SKM-1 treated with dmso at 0.1 percent for 144 hours (cell line): ENCODE results near the gene ATF5.

Source experiments
- DNase-seq: peaks from one replicate; lab custom pipeline; 2025; ENCODE audit not compliant: unreplicated experiment; lab: John Stamatoyannopoulos, UW

ATF5 gene

DNA sequence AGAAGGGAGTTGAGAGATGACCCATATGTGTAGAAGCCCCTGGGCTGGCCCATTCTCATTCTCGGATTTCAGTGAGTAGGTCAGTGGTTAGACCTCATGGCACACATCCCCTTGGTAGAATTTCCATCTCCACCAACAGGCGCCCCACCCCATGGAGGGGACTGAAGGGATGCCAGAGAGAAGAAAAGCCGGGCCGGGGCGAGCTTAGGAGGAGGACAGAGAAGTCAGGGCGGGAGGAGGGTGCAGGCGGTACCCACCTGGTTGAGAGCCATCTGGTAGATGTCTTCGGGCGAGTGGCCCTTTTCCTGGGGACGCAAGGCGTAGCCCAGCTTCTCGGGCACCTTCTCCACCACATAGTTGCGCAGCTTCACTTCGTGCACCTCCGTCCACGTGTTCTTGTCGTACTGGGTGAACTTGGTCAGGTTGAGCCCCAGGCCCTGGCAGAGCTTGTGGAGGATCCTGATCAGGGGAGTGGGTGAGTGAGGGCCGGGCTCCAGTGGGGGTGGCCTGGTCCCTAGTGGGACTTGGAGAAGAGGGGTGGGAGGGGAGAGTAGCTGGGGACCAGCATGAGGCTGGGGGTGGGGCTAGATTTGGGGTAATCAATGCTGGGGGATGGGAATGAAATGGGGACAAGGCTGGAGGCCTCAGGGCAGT lies 34.9 kb upstream of the ATF5 start:
- DNase-seq, result no peak

DNA sequence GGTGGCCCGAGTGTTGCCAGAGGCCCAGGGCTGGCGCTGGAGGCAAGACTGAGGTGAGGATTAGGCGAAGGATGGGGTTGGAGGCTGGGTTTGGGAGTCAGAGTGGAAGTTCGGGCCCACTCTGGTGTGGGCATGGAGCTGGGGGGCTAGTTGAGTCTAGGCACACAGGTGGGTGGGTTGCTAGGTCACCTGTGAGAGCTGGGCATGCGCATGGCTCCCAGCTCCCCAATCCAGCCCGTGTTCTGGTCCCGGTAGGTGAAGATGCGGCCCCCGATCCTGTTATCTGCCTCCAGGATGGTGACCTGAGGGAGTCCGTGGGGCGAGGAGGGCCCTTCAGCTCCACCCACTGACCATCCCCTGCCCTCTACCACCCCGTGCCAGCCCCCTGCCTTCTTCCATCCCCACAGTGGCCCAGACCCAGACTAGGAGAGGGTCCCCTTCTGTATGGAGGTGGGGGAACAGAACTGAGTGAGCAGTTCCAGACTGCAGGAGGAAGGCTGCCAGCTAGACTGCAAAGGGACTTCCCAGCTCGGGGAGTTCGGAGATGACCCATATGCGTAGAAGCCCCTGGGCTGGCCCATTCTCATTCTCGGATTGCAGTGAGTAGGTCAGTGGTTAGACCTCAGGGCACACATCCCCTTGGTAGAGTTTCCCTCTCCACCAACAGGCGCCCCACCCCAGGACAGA lies 34.0 kb upstream of the ATF5 start:
- no peak for DNase-seq

DNA sequence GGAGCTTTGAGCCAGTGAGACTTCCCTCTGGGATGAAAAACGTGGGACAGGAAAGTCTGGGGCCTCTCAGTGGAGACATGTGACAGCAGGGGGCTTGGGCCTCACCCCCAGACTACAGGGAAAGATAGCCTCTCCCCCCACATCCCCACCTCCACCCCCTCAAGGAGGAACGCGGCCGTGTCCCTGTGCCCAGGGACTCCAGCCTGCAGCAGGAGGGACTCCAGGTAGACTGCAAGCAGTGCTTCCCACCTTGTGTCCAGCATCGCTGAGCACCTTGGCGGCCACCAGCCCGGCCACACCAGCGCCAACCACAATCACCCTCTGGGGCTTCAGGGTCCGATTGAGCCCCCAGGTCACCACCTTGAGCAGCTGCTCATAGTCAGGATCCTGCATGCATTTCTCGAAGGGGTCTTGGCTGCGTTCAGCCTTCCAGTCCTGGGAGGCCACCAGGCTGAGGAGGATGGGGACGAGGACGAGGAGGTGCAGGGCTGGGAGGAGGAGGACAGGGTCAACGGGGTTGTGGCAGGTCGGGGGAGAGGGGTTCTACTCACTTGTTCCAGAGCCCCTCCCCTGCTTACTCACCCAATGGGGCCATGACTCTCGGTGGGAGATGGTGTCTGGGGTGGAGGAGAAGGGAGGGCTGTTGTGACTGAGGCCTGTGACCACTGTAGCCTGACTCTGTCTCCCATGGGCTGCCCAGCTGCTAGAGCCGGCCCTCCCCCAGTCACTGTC lies 33.3 kb upstream of the ATF5 start:
- DNase-seq, result no peak

DNA sequence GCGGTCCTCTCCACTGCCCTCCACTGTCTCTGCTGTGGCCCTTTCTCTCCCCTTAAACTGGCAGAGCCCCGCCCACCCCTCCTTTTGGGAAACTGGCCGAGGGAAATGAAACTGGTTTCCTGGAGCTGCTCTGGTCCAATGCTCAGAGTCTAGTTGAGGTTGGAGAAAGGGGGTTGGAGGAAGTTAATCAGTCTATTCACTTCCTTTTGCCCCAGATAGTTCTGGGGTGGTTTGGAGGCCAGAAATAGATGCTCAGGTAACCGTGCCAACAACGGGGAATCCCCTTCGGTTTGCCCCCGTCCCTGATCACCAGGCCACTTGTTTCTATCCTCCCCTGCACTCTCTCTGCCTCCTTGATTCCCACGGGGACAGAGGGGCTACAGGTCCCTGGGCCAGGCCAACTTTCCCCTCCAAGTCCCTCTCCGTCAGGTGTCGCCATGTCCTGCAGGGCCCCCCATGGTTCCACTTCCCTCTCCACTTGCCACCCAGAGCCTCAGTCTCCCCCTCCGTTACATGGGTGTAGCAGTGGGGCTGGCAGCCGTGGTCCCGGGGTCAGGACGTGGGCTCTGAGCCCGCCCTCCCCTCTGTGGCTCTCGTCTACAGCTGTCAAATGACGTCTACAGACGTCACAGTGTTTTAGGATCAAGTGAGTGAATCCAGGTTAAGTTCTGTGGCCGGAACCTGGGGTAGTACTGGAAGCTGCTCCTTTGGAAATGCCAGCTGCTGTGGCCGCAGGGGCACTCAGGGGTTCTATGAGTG lies 32.0 kb upstream of the ATF5 start, which contains the start of gene IL4I1:
IL4I1 (minus strand) TSS at position 25 of the 759 bp plus-strand sequence. CDS start 727 bp downstream, outside the sequence.
- peak; percentile 22 for DNase-seq

DNA sequence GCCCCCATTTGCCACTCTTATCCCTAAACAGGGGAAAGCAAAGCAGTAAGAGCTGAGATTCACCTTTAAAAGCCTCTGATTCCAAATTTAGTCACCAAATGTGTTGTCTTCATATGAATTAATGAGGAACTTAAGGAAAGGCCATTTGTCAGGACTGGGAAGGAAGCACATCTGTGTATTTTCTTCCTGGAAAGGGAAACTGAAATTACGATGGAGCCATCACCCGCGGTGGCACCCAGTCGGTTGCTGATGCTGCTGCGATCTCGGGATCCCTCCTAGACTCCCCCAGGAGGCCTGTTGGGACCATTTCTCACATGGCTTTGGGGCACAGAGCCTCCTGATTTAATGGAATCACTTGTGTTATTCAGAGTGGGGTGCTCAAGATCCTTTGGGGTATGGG lies 24.9 kb upstream of the ATF5 start:
- no peak for DNase-seq

DNA sequence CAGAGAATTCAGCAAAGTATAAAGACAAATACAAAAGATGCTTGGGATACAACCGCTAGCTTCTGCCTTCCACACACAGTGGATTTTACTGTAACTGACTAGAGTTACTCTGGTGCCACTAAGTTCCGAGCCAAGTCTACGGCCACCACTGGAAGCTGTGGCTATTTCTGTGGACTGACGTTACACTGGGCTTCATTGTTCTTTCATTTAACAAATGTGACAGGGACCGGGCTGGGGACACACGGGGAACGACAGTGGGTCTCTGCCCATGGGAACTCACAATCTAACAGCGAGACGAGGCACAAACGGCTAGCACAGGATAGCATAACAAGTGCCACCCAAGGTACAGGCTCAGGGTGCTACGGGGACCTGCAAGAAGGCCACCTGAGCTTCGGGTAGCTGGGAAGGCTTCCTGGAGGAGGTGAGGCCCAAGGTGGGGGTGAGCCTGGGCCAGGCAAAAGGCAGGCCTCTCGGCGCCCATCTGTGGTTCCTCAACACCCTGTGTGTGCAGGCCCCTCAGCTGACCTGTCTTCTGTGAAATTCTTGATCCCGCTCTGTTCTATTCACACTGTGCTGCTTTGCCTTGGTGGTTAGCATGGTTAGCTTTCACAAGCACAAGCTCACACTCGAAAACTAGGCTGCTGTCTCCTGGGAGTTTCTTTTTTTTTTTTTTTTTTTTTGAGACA lies 22.0 kb upstream of the ATF5 start:
- no peak for DNase-seq

DNA sequence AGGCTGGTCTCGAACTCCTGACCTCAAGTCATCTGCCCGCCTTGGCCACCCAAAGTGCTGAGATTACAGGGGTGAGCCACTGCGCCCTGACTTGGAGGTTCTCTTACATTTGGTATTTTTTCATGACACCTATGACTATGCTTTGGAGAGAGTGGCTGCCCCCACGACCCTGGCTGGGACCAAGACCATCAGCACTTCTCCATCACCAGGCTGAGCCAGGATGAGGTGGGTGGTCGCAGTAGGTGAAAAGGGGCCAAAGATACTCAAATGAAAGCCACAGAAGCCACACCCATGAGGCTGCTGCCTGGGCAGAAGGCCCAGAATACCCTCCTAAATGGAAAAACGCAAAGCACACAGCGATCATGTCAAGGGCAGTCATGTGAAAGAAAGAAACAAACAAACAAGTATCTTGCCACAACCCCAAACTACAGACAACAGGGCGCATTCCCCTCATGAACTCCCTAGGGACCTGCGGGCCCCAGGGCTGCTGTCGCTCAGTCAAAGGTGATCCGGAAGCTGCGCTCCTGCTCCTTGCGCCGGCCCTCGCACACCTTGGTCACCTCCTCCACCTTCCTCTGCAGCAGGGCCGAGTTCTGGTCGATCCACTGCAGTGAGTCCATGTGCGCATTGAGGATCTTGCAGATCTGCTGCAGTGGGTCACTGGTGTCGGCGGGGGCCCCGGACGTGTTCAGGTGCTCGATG lies 21.1 kb upstream of the ATF5 start:
- no peak for DNase-seq

DNA sequence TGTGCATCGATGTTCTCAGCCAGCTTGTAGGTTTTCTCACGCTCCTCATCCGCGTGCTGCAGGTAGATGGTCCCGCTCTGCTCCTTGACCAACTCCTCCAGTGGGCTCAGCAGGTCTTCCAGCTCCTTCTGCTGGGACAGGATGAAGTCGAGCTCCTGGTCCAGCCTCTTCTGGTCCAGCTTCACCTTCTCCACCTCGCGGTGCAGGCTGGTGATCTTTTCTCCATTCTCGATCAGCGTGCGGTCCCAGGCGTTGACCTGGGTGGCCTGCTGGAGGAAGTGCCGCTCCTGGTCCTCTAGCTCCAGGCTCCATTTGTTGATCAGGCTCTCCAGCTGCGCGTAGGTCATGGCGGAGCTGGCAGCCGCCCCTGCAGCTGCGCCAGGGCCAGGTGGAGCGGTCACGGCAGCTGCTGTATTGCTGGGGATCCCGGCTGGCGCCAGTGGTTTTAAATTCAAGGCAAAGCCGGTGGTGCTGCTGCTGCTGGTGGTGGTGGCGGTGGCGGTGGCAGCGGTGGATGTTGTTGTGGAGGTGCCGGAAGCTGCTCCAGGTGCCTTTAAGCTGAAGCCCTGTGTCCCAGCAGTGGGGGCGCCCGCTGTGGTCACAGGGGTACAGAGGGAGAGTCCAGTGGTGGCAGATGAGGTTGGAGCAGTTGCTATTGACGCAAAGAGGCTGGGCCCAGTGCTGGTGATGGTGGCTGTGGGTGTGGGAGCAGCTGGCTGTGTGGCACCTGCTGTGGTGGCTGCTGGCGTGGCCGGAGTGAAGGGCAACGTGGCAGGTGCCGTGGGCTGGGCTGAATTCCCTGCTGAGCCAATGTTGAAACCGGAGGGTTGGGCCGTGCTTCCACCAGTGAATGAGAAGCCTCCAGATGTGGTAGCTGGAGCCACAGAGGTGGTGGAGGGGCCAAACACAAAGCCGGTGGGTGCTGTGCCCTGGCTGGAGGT lies 20.3 kb upstream of the ATF5 start:
- DNase-seq, result no peak

DNA sequence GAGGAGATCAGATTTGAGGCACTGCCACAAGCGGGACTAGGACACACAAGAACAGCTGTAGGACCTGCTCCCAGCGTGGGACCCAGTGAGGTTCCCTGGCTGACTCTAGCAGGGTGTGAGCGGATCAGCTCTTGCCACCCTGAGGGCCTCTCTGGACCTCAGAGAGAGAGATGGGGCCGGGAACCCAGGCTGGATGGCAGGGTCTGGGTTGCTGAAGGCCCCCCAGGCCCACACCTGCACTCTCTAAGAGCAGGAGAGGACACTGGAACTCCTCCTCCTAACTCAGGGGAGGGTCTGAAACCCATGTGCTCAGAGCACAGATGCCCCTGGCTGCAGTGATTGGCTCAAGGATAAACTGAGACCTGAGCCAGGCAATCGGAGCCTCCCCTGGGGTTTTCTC lies 18.8 kb upstream of the ATF5 start:
- DNase-seq, result no peak

DNA sequence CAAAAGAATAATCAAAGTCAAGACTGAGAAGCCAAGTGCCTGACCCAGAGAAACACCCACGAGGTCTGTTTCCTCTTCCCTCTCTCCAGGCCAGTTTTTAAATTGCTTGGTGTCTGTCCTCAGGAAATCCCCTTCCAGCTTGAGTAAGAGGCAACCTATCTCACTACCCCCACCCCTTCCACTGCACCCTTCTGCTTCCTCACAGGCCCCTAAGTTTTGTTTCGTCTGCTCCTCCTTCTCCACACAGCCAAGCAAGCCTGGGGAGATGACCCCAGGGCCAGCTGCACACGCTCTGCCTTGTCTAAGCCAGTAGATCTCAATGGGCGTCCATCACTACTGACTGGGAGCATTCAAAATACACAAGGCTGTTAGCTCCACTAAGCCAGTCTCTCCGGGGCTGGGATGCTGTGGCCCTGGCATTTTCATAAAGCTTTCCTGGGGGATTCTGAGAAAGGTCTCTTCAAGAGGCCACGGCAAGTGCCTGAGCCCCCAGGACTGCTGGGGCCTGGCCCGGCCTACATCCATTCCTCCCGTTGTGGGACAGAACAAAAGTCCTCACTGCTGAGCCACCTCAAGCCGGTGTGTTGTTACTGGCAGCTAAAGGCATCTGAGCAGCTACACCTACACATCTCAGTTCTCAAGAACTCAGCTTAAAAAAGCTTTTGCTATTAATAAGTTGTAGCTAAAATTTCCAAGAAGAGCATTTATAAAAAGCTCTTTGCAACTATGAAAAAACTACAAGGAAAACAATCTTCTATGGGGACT lies 17.4 kb upstream of the ATF5 start:
- peak; percentile 34 for DNase-seq

DNA sequence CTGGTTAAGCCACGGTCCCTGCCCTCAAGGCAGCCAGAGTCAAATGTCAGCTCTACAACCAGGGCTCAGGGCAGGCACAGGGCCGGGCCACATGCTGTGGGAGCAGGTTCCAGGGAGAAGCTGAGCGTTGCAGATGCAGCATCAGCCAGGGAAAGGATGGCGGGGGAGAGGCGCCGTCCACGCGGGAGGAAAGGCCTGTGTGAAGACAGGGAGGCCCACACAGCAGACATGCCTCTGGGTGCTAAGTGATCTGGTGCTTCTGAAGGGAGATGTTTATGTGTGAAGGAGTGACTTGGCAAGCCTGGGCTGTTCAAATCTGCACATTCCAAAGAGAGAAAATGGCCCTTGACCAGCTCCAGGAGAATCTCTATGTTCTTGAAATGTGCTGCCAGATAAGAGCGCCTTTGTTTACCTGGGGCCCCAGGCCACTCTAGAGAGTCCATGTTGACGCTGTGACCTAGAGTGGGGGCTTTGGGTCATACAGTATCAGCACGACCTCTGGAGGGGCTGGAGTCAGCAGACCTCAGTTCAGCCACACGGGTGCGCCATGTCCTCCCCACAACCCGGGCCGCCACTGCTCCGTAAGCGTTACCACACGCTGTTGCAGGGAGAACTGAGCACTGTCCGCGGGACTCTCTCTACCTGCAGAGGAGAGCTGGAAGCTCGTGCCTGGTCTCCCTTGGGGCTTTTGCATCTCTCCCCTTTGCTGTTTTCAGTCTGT lies 15.9 kb upstream of the ATF5 start:
- DNase-seq, result no peak

DNA sequence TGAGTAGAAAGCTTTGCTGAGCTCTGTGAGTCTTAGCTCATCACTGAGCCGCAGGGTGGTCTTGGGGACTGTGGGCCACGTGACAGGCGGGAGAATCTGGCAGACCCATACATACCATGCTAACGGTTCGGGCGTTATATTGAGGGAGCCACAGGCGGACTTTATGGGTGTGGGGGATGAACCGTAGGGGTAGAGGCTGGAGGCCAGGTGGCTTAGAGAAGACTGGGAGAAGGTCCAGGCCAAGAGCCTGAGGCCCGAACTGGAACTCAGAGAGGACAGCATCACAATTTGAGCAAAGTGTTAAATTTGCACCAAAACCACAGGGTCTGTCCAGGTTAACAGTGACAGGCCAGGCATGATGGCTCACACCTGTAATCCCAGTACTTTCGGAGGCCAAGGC lies 15.3 kb upstream of the ATF5 start:
- no peak for DNase-seq

DNA sequence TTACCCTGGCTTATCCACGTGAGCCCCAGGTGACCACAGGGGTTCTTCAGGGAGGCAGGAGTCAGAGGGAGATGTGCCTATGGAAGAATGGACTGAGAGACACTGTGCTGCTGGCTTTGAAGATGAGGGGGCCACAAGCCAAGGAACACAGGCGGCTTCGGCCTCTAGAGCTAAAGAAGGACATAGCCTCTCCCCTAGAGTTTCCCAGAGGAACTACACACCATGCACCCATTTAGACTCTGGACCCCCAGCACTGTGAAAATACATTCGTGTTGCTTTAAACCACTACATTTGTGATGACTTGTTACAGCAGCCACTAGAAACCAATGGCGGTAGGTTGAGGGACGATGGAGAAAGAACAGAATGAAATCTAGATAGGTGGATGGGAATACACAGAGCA lies 13.7 kb upstream of the ATF5 start:
- DNase-seq, result no peak

DNA sequence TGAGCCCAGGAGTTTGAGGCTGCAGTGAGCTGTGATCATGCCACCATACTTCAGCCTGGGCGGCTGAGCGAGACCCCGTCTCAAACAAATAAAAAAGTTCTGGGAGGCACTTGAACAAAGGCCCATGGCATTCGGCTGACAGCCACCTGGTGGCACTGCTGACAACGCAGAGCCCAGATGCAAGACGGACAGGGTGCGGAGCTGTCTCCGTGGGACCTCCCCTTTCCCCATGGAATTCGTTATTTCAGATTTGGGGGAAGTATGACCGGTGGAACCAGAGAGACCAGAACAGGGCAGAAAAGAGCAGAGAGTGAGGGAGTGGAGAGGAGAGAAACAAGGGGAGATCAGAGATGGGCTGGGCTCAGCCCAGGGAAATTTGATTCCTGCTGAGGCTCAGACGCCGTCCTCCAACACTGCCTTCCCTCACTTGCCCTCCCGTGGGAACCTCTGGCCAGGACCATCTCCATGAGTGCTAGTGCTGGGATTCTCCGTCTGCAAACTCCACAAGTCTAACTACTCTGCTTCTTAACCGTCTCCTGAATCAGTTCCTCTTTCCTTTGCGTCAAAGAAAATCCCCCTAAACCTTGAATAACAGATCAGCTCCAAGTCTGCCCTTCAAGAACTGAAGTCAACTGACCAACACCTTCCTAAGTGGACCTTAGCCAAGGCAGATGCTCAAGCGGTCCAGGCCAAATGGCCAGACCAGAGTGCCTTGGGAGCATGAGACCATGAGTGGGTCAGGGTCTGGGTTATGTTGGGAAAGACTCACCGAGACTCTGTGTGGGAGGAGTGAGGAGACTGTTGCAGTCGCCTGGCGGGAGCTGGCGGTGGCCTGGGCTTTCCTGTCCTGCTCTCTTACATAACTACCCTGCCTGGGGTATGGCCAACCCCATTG lies 11.9 kb upstream of the ATF5 start:
- no peak for DNase-seq

DNA sequence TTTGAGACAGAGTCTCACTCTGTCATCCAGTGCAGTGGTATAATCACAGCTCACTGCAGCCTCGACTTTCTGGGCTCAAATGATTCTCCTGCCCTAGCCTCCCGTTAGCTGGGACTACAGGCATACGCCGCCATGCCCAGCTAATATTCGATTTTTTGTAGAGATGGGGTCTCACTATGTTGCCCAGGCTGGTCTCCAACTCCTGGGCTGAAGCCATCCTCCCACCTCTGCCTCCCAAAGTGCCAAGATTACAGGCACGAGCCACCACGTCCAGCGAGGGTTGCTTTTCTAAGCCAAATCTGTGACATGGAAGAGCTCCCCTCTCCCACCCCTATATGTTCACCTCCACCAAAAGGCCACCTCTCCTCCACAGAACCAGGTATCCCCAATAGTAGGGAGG lies 10.9 kb upstream of the ATF5 start:
- DNase-seq, result no peak

DNA sequence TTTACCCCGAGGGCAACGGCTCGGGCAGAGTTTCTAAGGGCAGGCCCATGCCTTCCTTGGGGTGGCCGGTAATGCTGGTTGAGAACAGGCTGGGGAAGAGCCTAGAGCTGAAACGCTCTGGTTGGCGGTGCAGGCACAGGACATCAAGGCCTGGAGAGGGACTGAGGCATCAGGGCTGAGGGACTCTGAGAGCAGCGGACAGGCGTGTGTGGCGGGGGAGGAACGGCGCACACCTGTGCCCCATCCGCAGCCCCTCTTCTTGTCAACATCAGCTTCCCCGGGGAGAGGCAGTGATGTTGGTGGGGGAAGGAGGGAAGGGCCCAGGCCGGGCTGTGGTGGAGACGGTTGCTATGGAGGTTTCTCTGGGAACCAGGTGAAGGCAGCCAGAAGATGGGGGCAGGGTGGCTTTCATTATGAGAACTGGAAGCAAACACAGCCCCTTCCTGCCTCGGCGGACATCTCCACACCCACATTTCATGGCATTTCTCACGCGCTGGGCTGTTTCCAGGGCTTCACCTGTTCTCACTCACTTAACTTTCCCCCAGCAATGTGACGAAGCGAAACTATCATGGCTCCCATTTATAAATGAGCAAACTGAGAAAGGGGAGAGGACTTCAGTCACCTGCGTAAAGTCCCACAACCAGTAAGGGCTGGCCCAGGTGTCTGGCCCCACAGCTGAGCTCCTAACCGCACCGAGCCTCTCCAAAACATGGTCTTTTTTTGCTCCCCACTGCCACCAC lies 8.2 kb upstream of the ATF5 start:
- DNase-seq, result no peak
